ENCODE data around the gene TNNI3K.

DNA sequence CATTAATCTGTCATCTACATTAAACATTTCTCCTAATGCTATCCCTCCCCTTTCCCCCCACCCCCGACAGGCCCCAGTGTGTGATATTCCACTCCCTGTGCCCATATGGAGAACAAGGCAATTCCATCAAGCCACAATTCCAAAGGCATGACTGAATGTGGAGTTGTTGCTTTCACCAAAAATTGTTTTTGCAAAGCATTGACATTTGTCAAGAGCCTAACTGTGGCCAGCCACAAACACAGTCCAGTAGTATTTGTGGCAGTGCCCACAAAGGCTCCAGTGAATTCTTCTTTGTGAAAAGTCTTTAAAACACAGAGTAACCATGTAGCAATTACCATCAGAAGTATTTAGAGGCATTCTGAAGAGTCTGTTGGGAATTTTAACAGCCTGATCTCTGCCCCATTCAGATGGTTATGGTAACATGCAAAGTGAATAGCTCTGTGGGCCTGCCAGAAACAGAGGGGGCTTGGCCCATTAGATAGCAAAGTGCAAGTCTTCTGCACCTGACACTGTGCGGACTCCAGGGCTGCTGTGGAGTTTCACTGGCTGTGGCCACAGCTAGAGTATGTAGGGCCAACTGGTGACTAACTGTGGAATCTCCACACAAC, 288.8 kb downstream of the TNNI3K start:
- TF ChIP-seq, protein P1, sequence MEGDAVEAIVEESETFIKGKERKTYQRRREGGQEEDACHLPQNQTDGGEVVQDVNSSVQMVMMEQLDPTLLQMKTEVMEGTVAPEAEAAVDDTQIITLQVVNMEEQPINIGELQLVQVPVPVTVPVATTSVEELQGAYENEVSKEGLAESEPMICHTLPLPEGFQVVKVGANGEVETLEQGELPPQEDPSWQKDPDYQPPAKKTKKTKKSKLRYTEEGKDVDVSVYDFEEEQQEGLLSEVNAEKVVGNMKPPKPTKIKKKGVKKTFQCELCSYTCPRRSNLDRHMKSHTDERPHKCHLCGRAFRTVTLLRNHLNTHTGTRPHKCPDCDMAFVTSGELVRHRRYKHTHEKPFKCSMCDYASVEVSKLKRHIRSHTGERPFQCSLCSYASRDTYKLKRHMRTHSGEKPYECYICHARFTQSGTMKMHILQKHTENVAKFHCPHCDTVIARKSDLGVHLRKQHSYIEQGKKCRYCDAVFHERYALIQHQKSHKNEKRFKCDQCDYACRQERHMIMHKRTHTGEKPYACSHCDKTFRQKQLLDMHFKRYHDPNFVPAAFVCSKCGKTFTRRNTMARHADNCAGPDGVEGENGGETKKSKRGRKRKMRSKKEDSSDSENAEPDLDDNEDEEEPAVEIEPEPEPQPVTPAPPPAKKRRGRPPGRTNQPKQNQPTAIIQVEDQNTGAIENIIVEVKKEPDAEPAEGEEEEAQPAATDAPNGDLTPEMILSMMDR (IDR thresholded peaks at IDR 0.05; ENCODE audit: low read length): no peak
- TF ChIP-seq EZH2 (IDR thresholded peaks at IDR 0.05; ENCODE audit: borderline replicate concordance, low read length): no peak

All from OCI-LY1 (cell line).